GM06990 (cell line): ENCODE data around the gene CPNE1.

ENCODE experiments used
- DNase-seq: peaks from one replicate; pipeline ENCODE4 v3.0.0-alpha.2; 2011; ENCODE audit not compliant: insufficient read length; ENCODE audit errors: extremely low read depth
- H3K27me3 ChIP-seq: replicated peaks from 2 replicates; pipeline ENCODE4 v1.6.0; 2011; ENCODE audit warnings: low read length; ENCODE audit not compliant: control insufficient read depth, insufficient read depth
- H3K36me3 ChIP-seq: 2 replicates; pipeline ENCODE4 v1.5.1; 2011; ENCODE audit warnings: low read length; ENCODE audit not compliant: control insufficient read depth, insufficient read depth
- H3K4me3 ChIP-seq: replicated peaks from 2 replicates; pipeline ENCODE4 v1.5.1; 2011; ENCODE audit warnings: low read depth, mild to moderate bottlenecking, control low read depth, low read length
- CTCF ChIP-seq: IDR thresholded peaks from 2 replicates; pipeline ENCODE4 v1.5.1; 2011; ENCODE audit warnings: low read length, control low read depth, mild to moderate bottlenecking, inconsistent platforms; ENCODE audit not compliant: insufficient read depth, poor library complexity, severe bottlenecking

Gene CPNE1

GRCh38 chr20:35603695-35604448 lies 60.8 kb downstream of the CPNE1 start:
- DNase-seq, result no peak
- no peak for TF ChIP-seq CTCF
- H3K27me3 ChIP-seq, result peaks cover 1% of the 10 kb centered on the region
- no peaks in the 10 kb centered on the region for H3K36me3 ChIP-seq
- no peak overlapping the region for H3K4me3 ChIP-seq

GRCh38 chr20:35602851-35603495 lies 61.7 kb downstream of the CPNE1 start:
- Histone ChIP-seq H3K27me3 (peaks cover 1% of the 10 kb centered on the region), H3K4me3 (no peak overlapping the region), H3K36me3 (no peaks in the 10 kb centered on the region)
- DNase-seq, result no peak
- TF ChIP-seq CTCF, result no peak

- H3K36me3 ChIP-seq, result no peaks in the 10 kb centered on the region
- no peak for TF ChIP-seq CTCF
- H3K27me3 ChIP-seq, result peaks cover 1% of the 10 kb centered on the region
- H3K4me3 ChIP-seq, result no peak overlapping the region
- no peak for DNase-seq
Observed at GRCh38 chr20:35601990-35602389, 62.7 kb downstream of the CPNE1 start.

- Histone ChIP-seq H3K36me3 (no peaks in the 10 kb centered on the region), H3K27me3 (peaks cover 1% of the 10 kb centered on the region), H3K4me3 (peak overlapping the region; percentile 19)
- peak; percentile 58 for TF ChIP-seq CTCF
- peak; percentile 83 for DNase-seq
Observed at GRCh38 chr20:35600993-35601973, 63.4 kb downstream of the CPNE1 start.

GRCh38 chr20:35600176-35600992 lies 64.3 kb downstream of the CPNE1 start:
- H3K4me3 ChIP-seq, result no peak overlapping the region

More at GRCh38 chr20:35600176-35600992, 64.3 kb downstream of the CPNE1 start:
- Histone ChIP-seq H3K36me3 (no peaks in the 10 kb centered on the region), H3K27me3 (peaks cover 1% of the 10 kb centered on the region)
- no peak for DNase-seq
- TF ChIP-seq CTCF, result no peak
